K562 (cell line): ENCODE results near the gene KLHL20. TPM values are rescaled to one million over a fixed set of nuclear protein-coding genes. Genes with fewer than 3 reads are reported as not detected.

ENCODE experiments used
- BCOR ChIP-seq: fragments of 450-650 bp; IDR thresholded peaks from 2 replicates; pipeline ENCODE4 v1.6.1; 2016
- CBFA2T3 ChIP-seq: fragments of 450-650 bp; IDR thresholded peaks from 2 replicates; pipeline ENCODE4 v1.6.1; 2017
- CBX1 ChIP-seq: sonication (generic); IDR thresholded peaks from 2 replicates; pipeline ENCODE4 v1.6.1; 2016; ENCODE audit warnings: antibody characterized with exemption, low read depth, mild to moderate bottlenecking
- DDX20 ChIP-seq: fragments of 450-650 bp; IDR thresholded peaks from 2 replicates; pipeline ENCODE4 v1.6.1; 2016; ENCODE audit warnings: missing genetic modification characterization, low read depth, mild to moderate bottlenecking, missing compliant biosample characterization, moderate library complexity
- DLX4 ChIP-seq: fragments of 250-450 bp; sonication (Bioruptor Pico); IDR thresholded peaks from 2 replicates; pipeline ENCODE4 v1.6.1; 2021; ENCODE audit warnings: mild to moderate bottlenecking
- EHMT2 ChIP-seq: fragments of 450-650 bp; IDR thresholded peaks from 2 replicates; pipeline ENCODE4 v1.6.1; 2018; ENCODE audit warnings: antibody characterized with exemption
- HDAC3 ChIP-seq: fragments of 450-650 bp; IDR thresholded peaks from 2 replicates; pipeline ENCODE4 v1.6.1; 2018; ENCODE audit warnings: borderline replicate concordance, mild to moderate bottlenecking, moderate library complexity; ENCODE audit not compliant: partially characterized antibody
- JUNB ChIP-seq: fragments of 450-650 bp; formaldehyde crosslinking; conservative IDR thresholded peaks from 2 replicates; pipeline ENCODE4 v1.4.0; 2020; ENCODE audit warnings: mild to moderate bottlenecking
- MAZ ChIP-seq, 2 experiments: fragments of 450-650 bp in 1 of 2; sonication (generic) in 1 of 2; formaldehyde crosslinking; IDR thresholded peaks in 1 of 2; conservative IDR thresholded peaks in 1 of 2; 2 replicates each; pipeline versions ENCODE4 v1.4.0 to v1.5.0; 2020; ENCODE audit warnings: mild to moderate bottlenecking in 1 of 2, missing genetic modification reagents in 1 of 2
- MCM2 ChIP-seq: fragments of 450-650 bp; IDR thresholded peaks from 2 replicates; pipeline ENCODE4 v1.6.1; 2017; ENCODE audit warnings: low read depth, mild to moderate bottlenecking
- MIER1 ChIP-seq: fragments of 450-650 bp; IDR thresholded peaks from 2 replicates; pipeline ENCODE4 v1.6.1; 2016; ENCODE audit warnings: antibody characterized with exemption, mild to moderate bottlenecking, low read depth
- MLLT1 ChIP-seq, 2 experiments: fragments of 450-650 bp; IDR thresholded peaks; 2 replicates each; pipeline ENCODE4 v1.6.1; 2016
- MXI1 ChIP-seq: IDR thresholded peaks from 2 replicates; pipeline ENCODE4 v1.6.1; 2011; ENCODE audit warnings: low read depth, mild to moderate bottlenecking, improper control_type of control experiment, low read length
- MYNN ChIP-seq, 2 experiments: sonication (generic); formaldehyde crosslinking in 1 of 2; IDR thresholded peaks; 2 replicates each; pipeline versions ENCODE4 v1.5.0 to v1.6.1; 2016 to 2020; ENCODE audit warnings: antibody characterized with exemption in 1 of 2, missing genetic modification reagents in 1 of 2
- PHF20 ChIP-seq: fragments of 450-650 bp; IDR thresholded peaks from 2 replicates; pipeline ENCODE4 v1.6.1; 2018; ENCODE audit not compliant: partially characterized antibody
- RBBP5 ChIP-seq: fragments of 200-600 bp; sonication (generic); IDR thresholded peaks from 2 replicates; pipeline ENCODE4 v1.6.1; 2012; ENCODE audit warnings: borderline replicate concordance, mild to moderate bottlenecking, low read length, control low read depth, inconsistent platforms; ENCODE audit not compliant: insufficient read depth, poor library complexity, severe bottlenecking
- RFX7 ChIP-seq: fragments of 250-450 bp; sonication (Bioruptor Pico); IDR thresholded peaks from 2 replicates; pipeline ENCODE4 v1.5.1; 2021; ENCODE audit warnings: mild to moderate bottlenecking
- SAFB2 ChIP-seq: fragments of 200-400 bp; formaldehyde crosslinking; IDR thresholded peaks from 2 replicates; pipeline ENCODE4 v1.6.1; 2018; ENCODE audit warnings: borderline replicate concordance, low read length, low read depth, moderate library complexity; ENCODE audit not compliant: severe bottlenecking
- SAP30 ChIP-seq: fragments of 200-600 bp; sonication (generic); IDR thresholded peaks from 2 replicates; pipeline ENCODE4 v1.6.1; 2012; ENCODE audit warnings: borderline replicate concordance, low read depth, mild to moderate bottlenecking, moderate library complexity, low read length, control low read depth, inconsistent platforms; ENCODE audit not compliant: insufficient read depth, poor library complexity, severe bottlenecking
- TEAD4 ChIP-seq, 2 experiments: sonication (generic) in 1 of 2; formaldehyde crosslinking in 1 of 2; IDR thresholded peaks; 2 replicates each; pipeline versions ENCODE4 v1.6.1 to v1.8.0; 2012 to 2022; ENCODE audit warnings: borderline replicate concordance in 1 of 2, inconsistent platforms in 1 of 2, low read length in 1 of 2, mild to moderate bottlenecking in 1 of 2, missing genetic modification reagents in 1 of 2
- TRIM24 ChIP-seq, 2 experiments: fragments of 450-650 bp; IDR thresholded peaks; 2 replicates each; pipeline ENCODE4 v1.6.1; 2016
- XRCC4 ChIP-seq: IDR thresholded peaks from one replicate; pipeline ENCODE4 v1.6.1; 2011; ENCODE audit not compliant: insufficient read depth, insufficient read length; ENCODE audit errors: extremely low read depth
- YY1 ChIP-seq, 3 experiments: IDR thresholded peaks; 2 replicates each; pipeline ENCODE4 v1.6.1; 2011; ENCODE audit warnings: low read length in 2 of 3, mild to moderate bottlenecking in 2 of 3, moderate library complexity in 2 of 3, borderline replicate concordance in 1 of 3, control low read depth in 1 of 3, low read depth in 1 of 3; ENCODE audit not compliant: insufficient read depth in 3 of 3, insufficient replicate concordance in 2 of 3, control insufficient read depth in 1 of 3, insufficient read length in 1 of 3; ENCODE audit errors: extremely low read depth in 1 of 3
- ZNF212 ChIP-seq: fragments of 450-650 bp; formaldehyde crosslinking; IDR thresholded peaks from 2 replicates; pipeline ENCODE4 v1.4.0; 2020; ENCODE audit warnings: mild to moderate bottlenecking
- ZNF778 ChIP-seq: fragments of 450-650 bp; formaldehyde crosslinking; IDR thresholded peaks from 2 replicates; pipeline ENCODE4 v1.4.0; 2020; ENCODE audit warnings: mild to moderate bottlenecking, moderate library complexity
- polyA plus RNA-seq, 8 experiments: library from polyadenylated mRNA; depleted of rRNA in 4 of 8; stranded (reverse) in 5 of 8; unstranded in 3 of 8; fragments of >200 nt; fragmentation: Nextera tagmentation in 2 of 8; fragmentation: Illumina TruSeq in 1 of 8; extraction: Ambion mirVana in 2 of 8; extraction: Trizol in 1 of 8; gene quantifications; 2 replicates each; pipeline versions ENCODE4 v1.2.1 to v1.2.3, GENCODE V29; 2011 to 2014; ENCODE audit warnings: inconsistent platforms in 1 of 8, missing spikeins in 1 of 8
- total RNA-seq, 7 experiments: library from RNA; depleted of rRNA in 6 of 7; stranded (reverse); fragments of >200 nt in 6 of 7; fragmentation: Illumina TruSeq in 2 of 7; extraction: Trizol in 2 of 7; gene quantifications; 2 replicates each; pipeline versions ENCODE4 v1.2.1 to v1.2.3, GENCODE V29; 2011 to 2021; ENCODE audit warnings: low replicate concordance in 1 of 7
- TF ChIP-seq, protein P1 (sequence below): fragments of 450-650 bp; IDR thresholded peaks from 2 replicates; pipeline ENCODE4 v1.6.1; 2016

The KLHL20 gene
- total and polyA plus RNA-seq, 9 of the 15 experiments (the other 6 are each of a cell fraction or from before 2014, with no cell fraction given) = 8.9 to 23.2 (median 16.8) TPM

DNA sequence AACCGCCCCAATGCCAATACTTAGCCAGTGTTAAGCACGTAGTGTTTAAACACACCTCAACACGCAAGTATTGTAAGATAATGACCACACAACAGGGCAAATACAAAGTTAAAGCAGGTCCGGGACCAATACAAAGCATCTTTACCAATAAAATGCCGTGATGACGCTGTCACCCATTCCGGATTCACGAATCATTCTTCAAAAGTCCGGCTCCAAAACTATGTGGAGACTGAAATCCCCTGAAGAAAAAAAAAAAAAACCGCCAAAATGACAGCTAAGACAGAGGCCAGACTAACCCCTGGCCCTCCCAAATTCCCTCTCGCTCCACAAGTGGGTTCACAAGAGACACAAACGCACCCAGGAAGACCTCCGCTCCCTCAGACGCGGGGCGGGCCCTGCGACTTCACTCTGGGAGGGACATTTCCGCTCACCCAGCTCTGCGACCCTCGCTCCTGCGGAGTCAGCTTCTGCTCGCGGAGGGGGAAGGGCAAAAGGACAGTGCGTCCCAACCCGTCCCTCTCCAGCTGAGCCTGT is 109.1 kb downstream of the KLHL20 start (continued):
- TF ChIP-seq, protein P1, sequence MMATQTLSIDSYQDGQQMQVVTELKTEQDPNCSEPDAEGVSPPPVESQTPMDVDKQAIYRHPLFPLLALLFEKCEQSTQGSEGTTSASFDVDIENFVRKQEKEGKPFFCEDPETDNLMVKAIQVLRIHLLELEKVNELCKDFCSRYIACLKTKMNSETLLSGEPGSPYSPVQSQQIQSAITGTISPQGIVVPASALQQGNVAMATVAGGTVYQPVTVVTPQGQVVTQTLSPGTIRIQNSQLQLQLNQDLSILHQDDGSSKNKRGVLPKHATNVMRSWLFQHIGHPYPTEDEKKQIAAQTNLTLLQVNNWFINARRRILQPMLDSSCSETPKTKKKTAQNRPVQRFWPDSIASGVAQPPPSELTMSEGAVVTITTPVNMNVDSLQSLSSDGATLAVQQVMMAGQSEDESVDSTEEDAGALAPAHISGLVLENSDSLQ = 0 out of 2 replicates have a peak, but pooled peaks have one; percentile 3
- peak; percentile 31 for TF ChIP-seq PHF20
- TF ChIP-seq DDX20 (tag) = no peak
- no peak for TF ChIP-seq MXI1
- TF ChIP-seq JUNB (CRISPR knock-in tag) = no peak
- peak; percentile 30 for TF ChIP-seq RBBP5
- TF ChIP-seq CBFA2T3 = no peak
- TF ChIP-seq TEAD4 (IDR thresholded peaks at IDR 0.05; ENCODE audit: low read length) = no peak
- no peak for TF ChIP-seq TEAD4 (CRISPR knock-in tag; IDR thresholded peaks at IDR 0.05; ENCODE audit: borderline replicate concordance)
- TF ChIP-seq TRIM24 (IDR thresholded peaks at IDR 0.05) = no peak
- no peak for TF ChIP-seq ZNF778 (CRISPR knock-in tag)
- no peak for TF ChIP-seq MIER1
- no peak for TF ChIP-seq YY1 (IDR thresholded peaks at IDR 0.05; ENCODE audit: borderline replicate concordance in 1 of 3, control insufficient read depth in 1 of 3, extremely low read depth in 1 of 3, insufficient read depth in 3 of 3, insufficient read length in 1 of 3, insufficient replicate concordance in 2 of 3, low read depth in 1 of 3, low read length in 2 of 3)
- no peak for TF ChIP-seq ZNF212 (CRISPR knock-in tag)
- no peak for TF ChIP-seq RFX7 (CRISPR knock-in tag)
- no peak for TF ChIP-seq CBX1
- TF ChIP-seq MLLT1 (IDR thresholded peaks at IDR 0.05) = 0 out of 4 replicates have a peak, but pooled peaks of 1 of the 2 experiments have one; percentile 12
- TF ChIP-seq SAP30 = peak; percentile 93
- TF ChIP-seq SAFB2 = no peak
- no peak for TF ChIP-seq MCM2
- no peak for TF ChIP-seq DLX4 (CRISPR knock-in tag)
- no peak for TF ChIP-seq XRCC4
- TF ChIP-seq EHMT2 = no peak
- peak in 1 of 2 experiments; percentile 63; a peak in 3 of 4 replicates for TF ChIP-seq MAZ (CRISPR knock-in tag; conservative IDR thresholded peaks at IDR 0.05 in 1 of 2, IDR thresholded peaks at IDR 0.05 in 1 of 2)
- no peak; the same call in 1 of the 2 replicates for TF ChIP-seq MYNN (IDR thresholded peaks at IDR 0.05)
- no peak for TF ChIP-seq MYNN (CRISPR knock-in tag; IDR thresholded peaks at IDR 0.05)
- TF ChIP-seq BCOR = peak; percentile 50; the same call in 1 of the 2 replicates
- TF ChIP-seq HDAC3 = no peak
